ENCODE data around the gene PIGO.

DNA sequence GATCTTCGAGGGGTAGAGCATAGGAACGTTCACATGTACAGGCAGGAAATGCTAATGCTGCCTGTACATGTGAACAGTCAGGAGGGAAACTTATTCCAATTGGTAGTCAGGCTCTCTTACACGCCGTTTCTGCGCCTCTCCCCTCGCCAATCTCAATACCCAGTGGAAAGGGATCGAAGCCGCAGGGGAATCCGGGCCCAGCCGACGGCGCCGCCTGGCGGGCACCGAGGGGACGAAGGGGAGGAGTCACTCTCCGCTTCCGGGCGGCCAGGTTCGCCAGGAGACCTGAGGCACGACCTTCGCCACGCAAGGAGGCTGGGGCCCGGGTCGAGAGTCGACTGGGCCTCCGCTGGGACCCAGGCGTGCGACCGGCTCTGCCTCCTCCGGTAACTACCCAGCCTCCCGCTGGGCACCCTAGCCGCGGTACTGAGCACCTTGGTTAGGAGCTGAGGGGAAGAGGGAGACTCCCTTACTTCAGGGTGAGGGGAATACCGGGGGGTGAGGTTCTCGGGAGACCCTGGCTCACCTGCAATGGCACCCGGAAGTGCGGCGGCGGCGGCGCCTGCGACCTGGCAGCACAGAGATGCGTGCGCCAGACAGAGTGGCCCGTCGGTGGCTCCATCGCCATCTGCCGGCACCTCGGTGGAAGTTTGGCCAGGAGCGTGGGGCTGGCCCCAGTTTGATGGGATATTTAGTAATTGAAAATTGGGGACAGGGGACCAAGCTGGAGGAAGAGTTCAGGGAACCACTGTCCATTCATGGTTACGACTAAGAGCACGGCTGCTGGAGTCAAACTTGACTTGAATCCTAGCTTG is at the start of gene PIGO:
- TF ChIP-seq, protein P1, sequence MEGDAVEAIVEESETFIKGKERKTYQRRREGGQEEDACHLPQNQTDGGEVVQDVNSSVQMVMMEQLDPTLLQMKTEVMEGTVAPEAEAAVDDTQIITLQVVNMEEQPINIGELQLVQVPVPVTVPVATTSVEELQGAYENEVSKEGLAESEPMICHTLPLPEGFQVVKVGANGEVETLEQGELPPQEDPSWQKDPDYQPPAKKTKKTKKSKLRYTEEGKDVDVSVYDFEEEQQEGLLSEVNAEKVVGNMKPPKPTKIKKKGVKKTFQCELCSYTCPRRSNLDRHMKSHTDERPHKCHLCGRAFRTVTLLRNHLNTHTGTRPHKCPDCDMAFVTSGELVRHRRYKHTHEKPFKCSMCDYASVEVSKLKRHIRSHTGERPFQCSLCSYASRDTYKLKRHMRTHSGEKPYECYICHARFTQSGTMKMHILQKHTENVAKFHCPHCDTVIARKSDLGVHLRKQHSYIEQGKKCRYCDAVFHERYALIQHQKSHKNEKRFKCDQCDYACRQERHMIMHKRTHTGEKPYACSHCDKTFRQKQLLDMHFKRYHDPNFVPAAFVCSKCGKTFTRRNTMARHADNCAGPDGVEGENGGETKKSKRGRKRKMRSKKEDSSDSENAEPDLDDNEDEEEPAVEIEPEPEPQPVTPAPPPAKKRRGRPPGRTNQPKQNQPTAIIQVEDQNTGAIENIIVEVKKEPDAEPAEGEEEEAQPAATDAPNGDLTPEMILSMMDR (IDR thresholded peaks at IDR 0.05; ENCODE audit: low read depth, low read length): peak; percentile 57
- TF ChIP-seq EZH2phosphoT487 (IDR thresholded peaks at IDR 0.05; ENCODE audit: low read depth): no peak
